H1 (cell line): ENCODE results near the gene TANC1.

Source experiments
- BRCA1 ChIP-seq: IDR thresholded peaks from 2 replicates; pipeline ENCODE4 v1.6.1; 2012; ENCODE audit warnings: low read depth, low read length, improper control_type of control experiment
- CBX5 ChIP-seq: fragments of 300-800, 300-1000 bp; sonication (generic); IDR thresholded peaks from 2 replicates; pipeline ENCODE4 v1.7.1; 2016; ENCODE audit warnings: antibody characterized with exemption, low read length, low read depth
- CBX8 ChIP-seq: fragments of 300-800, 300-1000 bp; sonication (generic); IDR thresholded peaks from 2 replicates; pipeline ENCODE4 v1.7.1; 2016; ENCODE audit warnings: low read depth, low read length, borderline replicate concordance
- EGR1 ChIP-seq: IDR thresholded peaks from 2 replicates; pipeline ENCODE4 v1.6.1; 2011; ENCODE audit warnings: low read depth, low read length, borderline replicate concordance
- EZH2 ChIP-seq: fragments of 200-600 bp; sonication (generic); IDR thresholded peaks from 2 replicates; pipeline ENCODE4 v1.7.1; 2012; ENCODE audit warnings: low read depth, mild to moderate bottlenecking, moderate library complexity, low read length, inconsistent platforms; ENCODE audit not compliant: severe bottlenecking
- FOSL1 ChIP-seq: IDR thresholded peaks from 2 replicates; pipeline ENCODE4 v1.6.1; 2011; ENCODE audit warnings: mild to moderate bottlenecking, low read depth, low read length, moderate library complexity; ENCODE audit not compliant: insufficient read depth
- POLR2A ChIP-seq, 2 experiments: IDR thresholded peaks; 1 replicate in 1 of 2; 2 replicates in 1 of 2; pipeline ENCODE4 v1.6.1; 2011; ENCODE audit warnings: low read depth in 2 of 2, low read length in 2 of 2, mild to moderate bottlenecking in 2 of 2; ENCODE audit errors: control extremely low read depth in 1 of 2
- POLR2AphosphoS5 ChIP-seq: IDR thresholded peaks from 2 replicates; pipeline ENCODE4 v1.6.1; 2011; ENCODE audit warnings: low read depth, low read length
- SP2 ChIP-seq: IDR thresholded peaks from 2 replicates; pipeline ENCODE4 v1.6.1; 2012; ENCODE audit warnings: mild to moderate bottlenecking, low read length, inconsistent platforms
- TAF1 ChIP-seq: IDR thresholded peaks from 2 replicates; pipeline ENCODE4 v1.6.1; 2011; ENCODE audit warnings: mild to moderate bottlenecking, low read depth, low read length
- TBP ChIP-seq: IDR thresholded peaks from 2 replicates; pipeline ENCODE4 v1.6.1; 2011; ENCODE audit warnings: low read depth, low read length, improper control_type of control experiment
- TF ChIP-seq, protein P1 (sequence below), 3 experiments: IDR thresholded peaks; 1 replicate in 2 of 3; 2 replicates in 1 of 3; pipeline versions ENCODE4 v1.5.1 to v1.6.1; 2011; ENCODE audit warnings: low read length in 3 of 3, mild to moderate bottlenecking in 3 of 3, inconsistent platforms in 2 of 3, low read depth in 1 of 3, moderate library complexity in 1 of 3; ENCODE audit not compliant: insufficient read depth in 1 of 3; ENCODE audit errors: control extremely low read depth in 1 of 3
- TF ChIP-seq, protein P2 (sequence below): IDR thresholded peaks from 2 replicates; pipeline ENCODE4 v1.6.1; 2011; ENCODE audit warnings: low read length, improper control_type of control experiment

DNA sequence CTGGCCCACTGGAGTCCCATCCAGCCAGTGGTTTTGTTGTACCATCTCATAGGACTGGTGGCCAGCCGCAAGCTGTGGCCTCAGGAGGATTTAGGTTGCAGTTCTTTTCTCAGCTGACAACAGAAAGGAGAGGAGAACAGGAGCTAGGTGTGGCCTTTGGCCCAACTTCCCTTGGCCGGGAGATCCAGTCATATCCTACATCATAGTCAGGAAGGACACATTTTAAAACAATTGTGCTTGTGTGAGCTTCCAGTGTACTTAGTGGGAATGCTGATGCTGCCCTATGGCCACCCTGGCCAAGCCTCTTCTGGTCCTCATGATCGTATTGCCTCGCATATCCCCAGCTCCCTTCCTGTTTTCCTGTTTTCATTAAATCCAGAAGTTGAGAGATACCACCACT is 220.0 kb downstream of the TANC1 start:
- TF ChIP-seq SP2 (no peak), EGR1 (no peak), TBP (no peak), POLR2A (IDR thresholded peaks at IDR 0.05; ENCODE audit: control extremely low read depth in 1 of 2, low read depth in 2 of 2, low read length in 2 of 2) (no peak), POLR2AphosphoS5 (no peak), TAF1 (no peak), EZH2 (no peak), CBX8 (no peak), CBX5 (no peak), FOSL1 (no peak), BRCA1 (no peak)
- TF ChIP-seq, protein P1, sequence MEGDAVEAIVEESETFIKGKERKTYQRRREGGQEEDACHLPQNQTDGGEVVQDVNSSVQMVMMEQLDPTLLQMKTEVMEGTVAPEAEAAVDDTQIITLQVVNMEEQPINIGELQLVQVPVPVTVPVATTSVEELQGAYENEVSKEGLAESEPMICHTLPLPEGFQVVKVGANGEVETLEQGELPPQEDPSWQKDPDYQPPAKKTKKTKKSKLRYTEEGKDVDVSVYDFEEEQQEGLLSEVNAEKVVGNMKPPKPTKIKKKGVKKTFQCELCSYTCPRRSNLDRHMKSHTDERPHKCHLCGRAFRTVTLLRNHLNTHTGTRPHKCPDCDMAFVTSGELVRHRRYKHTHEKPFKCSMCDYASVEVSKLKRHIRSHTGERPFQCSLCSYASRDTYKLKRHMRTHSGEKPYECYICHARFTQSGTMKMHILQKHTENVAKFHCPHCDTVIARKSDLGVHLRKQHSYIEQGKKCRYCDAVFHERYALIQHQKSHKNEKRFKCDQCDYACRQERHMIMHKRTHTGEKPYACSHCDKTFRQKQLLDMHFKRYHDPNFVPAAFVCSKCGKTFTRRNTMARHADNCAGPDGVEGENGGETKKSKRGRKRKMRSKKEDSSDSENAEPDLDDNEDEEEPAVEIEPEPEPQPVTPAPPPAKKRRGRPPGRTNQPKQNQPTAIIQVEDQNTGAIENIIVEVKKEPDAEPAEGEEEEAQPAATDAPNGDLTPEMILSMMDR (IDR thresholded peaks at IDR 0.05; ENCODE audit: control extremely low read depth in 1 of 3, insufficient read depth in 1 of 3, low read depth in 1 of 3, low read length in 3 of 3): no peak
- TF ChIP-seq, protein P2, sequence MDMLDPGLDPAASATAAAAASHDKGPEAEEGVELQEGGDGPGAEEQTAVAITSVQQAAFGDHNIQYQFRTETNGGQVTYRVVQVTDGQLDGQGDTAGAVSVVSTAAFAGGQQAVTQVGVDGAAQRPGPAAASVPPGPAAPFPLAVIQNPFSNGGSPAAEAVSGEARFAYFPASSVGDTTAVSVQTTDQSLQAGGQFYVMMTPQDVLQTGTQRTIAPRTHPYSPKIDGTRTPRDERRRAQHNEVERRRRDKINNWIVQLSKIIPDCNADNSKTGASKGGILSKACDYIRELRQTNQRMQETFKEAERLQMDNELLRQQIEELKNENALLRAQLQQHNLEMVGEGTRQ: no peak
